Neuronal stem cell (in vitro differentiated cells): ENCODE results near the gene LINC01488.
A peak's percentile ranks its signal among the peaks of the same experiment; 100 is the strongest.

Source experiments
- DNase-seq: peaks from one replicate; pipeline ENCODE4 v3.0.0-alpha.2; 2013; ENCODE audit warnings: low spot score
- H2AFZ ChIP-seq: one replicate; pipeline ENCODE4 v1.6.1; 2013; ENCODE audit warnings: mild to moderate bottlenecking, low read length, inconsistent platforms
- H2AK5ac ChIP-seq: 2 replicates; pipeline ENCODE4 v1.6.1; 2013; ENCODE audit warnings: low read depth, mild to moderate bottlenecking, inconsistent platforms, low read length, moderate library complexity, mixed read lengths
- H2BK120ac ChIP-seq: 2 replicates; pipeline ENCODE4 v1.6.1; 2013; ENCODE audit warnings: low read depth, mild to moderate bottlenecking, inconsistent platforms, low read length, moderate library complexity, mixed read lengths
- H2BK12ac ChIP-seq: one replicate; pipeline ENCODE4 v1.6.1; 2013; ENCODE audit warnings: low read length, inconsistent platforms
- H2BK15ac ChIP-seq: 2 replicates; pipeline ENCODE4 v1.6.1; 2013; ENCODE audit warnings: mild to moderate bottlenecking, low read length, inconsistent platforms, mixed read lengths
- H2BK5ac ChIP-seq: one replicate; pipeline ENCODE4 v1.6.1; 2013; ENCODE audit warnings: inconsistent platforms, mild to moderate bottlenecking, low read length, moderate library complexity
- H3K14ac ChIP-seq: one replicate; pipeline ENCODE4 v1.6.1; 2013; ENCODE audit warnings: low read length, inconsistent platforms
- H3K18ac ChIP-seq: 2 replicates; pipeline ENCODE4 v1.6.1; 2013; ENCODE audit warnings: low read length, inconsistent platforms
- H3K23ac ChIP-seq: 2 replicates; pipeline ENCODE4 v1.6.1; 2013; ENCODE audit warnings: low read depth, mild to moderate bottlenecking, mixed read lengths, low read length, inconsistent platforms; ENCODE audit not compliant: poor library complexity
- H3K27ac ChIP-seq: replicated peaks from 3 replicates; pipeline ENCODE4 v1.5.1; 2013; ENCODE audit warnings: low read length, inconsistent platforms
- H3K27me3 ChIP-seq, 3 experiments: 2 replicates each; pipeline ENCODE4 v1.6.1; 2013; ENCODE audit warnings: low read length in 3 of 3, mild to moderate bottlenecking in 2 of 3, inconsistent platforms in 1 of 3, low read depth in 1 of 3, mixed read lengths in 1 of 3, moderate library complexity in 1 of 3; ENCODE audit not compliant: control insufficient read depth in 3 of 3, insufficient read depth in 3 of 3
- H3K36me3 ChIP-seq, 2 donors: replicated peaks in 1 of 2; 2 replicates each; pipeline ENCODE4 v1.6.1; 2013; ENCODE audit warnings: low read length in 2 of 2; ENCODE audit not compliant: control insufficient read depth in 2 of 2, insufficient read depth in 2 of 2
- H3K4ac ChIP-seq: 2 replicates; pipeline ENCODE4 v1.6.1; 2013; ENCODE audit warnings: inconsistent platforms, mild to moderate bottlenecking, low read length, moderate library complexity
- H3K4me1 ChIP-seq, 2 donors: 1 replicate in 1 of 2; 2 replicates in 1 of 2; pipeline ENCODE4 v1.6.1; 2013; ENCODE audit warnings: low read length in 2 of 2, low read depth in 1 of 2; ENCODE audit not compliant: control insufficient read depth in 2 of 2, insufficient read depth in 1 of 2
- H3K4me2 ChIP-seq: one replicate; pipeline ENCODE4 v1.6.1; 2013; ENCODE audit warnings: mild to moderate bottlenecking, low read length, inconsistent platforms; ENCODE audit not compliant: insufficient read depth, poor library complexity, severe bottlenecking
- H3K4me3 ChIP-seq, 2 donors: 2 replicates each; pipeline ENCODE4 v1.5.1; 2013; ENCODE audit warnings: low read length in 2 of 2, mild to moderate bottlenecking in 2 of 2, inconsistent platforms in 1 of 2, moderate library complexity in 1 of 2
- H3K79me1 ChIP-seq: one replicate; pipeline ENCODE4 v1.6.1; 2013; ENCODE audit warnings: low read depth, mild to moderate bottlenecking, inconsistent platforms, low read length, moderate library complexity
- H3K9ac ChIP-seq: one replicate; pipeline ENCODE4 v1.6.1; 2013; ENCODE audit warnings: mild to moderate bottlenecking, low read depth, low read length, inconsistent platforms; ENCODE audit not compliant: poor library complexity
- H3K9me3 ChIP-seq, 2 donors: replicated peaks in 1 of 2; 2 replicates each; pipeline versions ENCODE3 to v1.6.1; 2013; ENCODE audit warnings: low read length in 2 of 2, mild to moderate bottlenecking in 2 of 2, inconsistent platforms in 1 of 2, low read depth in 1 of 2, mixed read lengths in 1 of 2, moderate library complexity in 1 of 2; ENCODE audit not compliant: control insufficient read depth in 2 of 2, insufficient read depth in 1 of 2
- H4K8ac ChIP-seq: one replicate; pipeline ENCODE4 v1.6.1; 2013; ENCODE audit warnings: low read depth, mild to moderate bottlenecking, inconsistent platforms, low read length, moderate library complexity
- H4K91ac ChIP-seq: one replicate; pipeline ENCODE4 v1.6.1; 2013; ENCODE audit warnings: low read length, low read depth, mild to moderate bottlenecking, inconsistent platforms; ENCODE audit not compliant: poor library complexity
- WGBS, 2 donors: extraction: QIAGEN DNeasy Blood & Tissue Kit; methylation state at CpG; one replicate each; pipeline ENCODE4 v1.1.7; 2013; ENCODE audit warnings: missing lambda C conversion rate in 2 of 2, mixed read lengths in 1 of 2; ENCODE audit not compliant: insufficient read length in 2 of 2, insufficient replicate concordance in 1 of 2; ENCODE audit errors: extremely low coverage in 2 of 2; 5-methylcytosine and 5-hydroxymethylcytosine counted together

Gene LINC01488

DNA sequence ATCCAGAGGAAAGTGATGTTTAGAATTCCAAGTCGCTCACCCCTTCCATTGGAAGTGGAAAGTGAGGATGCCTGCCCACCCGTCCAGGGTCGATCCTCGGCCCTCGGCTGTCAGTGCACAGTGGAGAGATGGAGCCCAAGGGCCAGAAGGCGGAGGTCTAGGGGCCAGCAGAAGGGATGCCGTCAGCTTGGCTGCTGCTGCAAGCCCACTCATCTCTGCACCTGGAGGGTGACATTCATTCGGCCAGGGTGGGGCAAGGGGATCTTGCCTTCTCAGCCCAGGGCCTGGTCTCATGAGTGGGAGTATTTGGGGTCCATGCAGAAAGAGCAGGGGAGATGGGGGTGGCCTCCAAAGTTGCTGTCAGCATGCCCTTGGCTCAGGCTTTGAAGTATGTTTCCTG, 30.7 kb downstream of the LINC01488 start:
- H3K79me1 ChIP-seq, result no peaks in the 10 kb centered on the region
- peaks cover 0 to 4% of the 10 kb centered on the region in 2 donors for H3K4me1 ChIP-seq
- WGBS, 2 donors, result no CpG with 5 or more reads among the region's 8 CpGs
- no peak overlapping the region for H4K91ac ChIP-seq
- no peak overlapping the region for H3K27ac ChIP-seq
- peaks cover 0 to 2% (median 0%) of the 10 kb centered on the region in 3 experiments for H3K27me3 ChIP-seq
- no peak overlapping the region for H3K9ac ChIP-seq
- H2BK120ac ChIP-seq, result no peak overlapping the region
- no peak overlapping the region for H3K4me2 ChIP-seq
- peak overlapping the region; percentile 52 for H3K18ac ChIP-seq
- H3K4me3 ChIP-seq, result no peak overlapping the region
- no peaks in the 10 kb centered on the region for H3K36me3 ChIP-seq
- H2AFZ ChIP-seq, result no peak overlapping the region
- H3K9me3 ChIP-seq, result no peaks in the 10 kb centered on the region
- peak overlapping the region; percentile 62 for H3K23ac ChIP-seq
- H2BK12ac ChIP-seq, result no peak overlapping the region
- no peak overlapping the region for H3K4ac ChIP-seq
- no peak overlapping the region for H3K14ac ChIP-seq
- H2BK5ac ChIP-seq, result no peak overlapping the region
- no peak overlapping the region for H4K8ac ChIP-seq
- no peak for DNase-seq
- no peak overlapping the region for H2BK15ac ChIP-seq
- peak overlapping the region; percentile 64 for H2AK5ac ChIP-seq

GRCh38 chr11:69512790-69513189, 31.3 kb downstream of the LINC01488 start:
- Histone ChIP-seq H2BK12ac (no peak overlapping the region), H3K14ac (no peak overlapping the region), H3K4me3 (no peak overlapping the region), H2BK120ac (no peak overlapping the region), H3K79me1 (no peaks in the 10 kb centered on the region), H2BK5ac (no peak overlapping the region), H3K4me1 (peaks cover 0 to 4% of the 10 kb centered on the region in 2 donors), H3K27me3 (peaks cover 0 to 2% (median 0%) of the 10 kb centered on the region in 3 experiments), H2AFZ (no peak overlapping the region), H3K27ac (no peak overlapping the region), H4K91ac (no peak overlapping the region), H3K23ac (no peak overlapping the region), H3K9ac (no peak overlapping the region), H3K4me2 (no peak overlapping the region), H2AK5ac (peak overlapping the region; percentile 64), H3K4ac (no peak overlapping the region), H3K36me3 (no peaks in the 10 kb centered on the region), H2BK15ac (peak overlapping the region; percentile 62), H4K8ac (no peak overlapping the region), H3K9me3 (no peaks in the 10 kb centered on the region), H3K18ac (peak overlapping the region; percentile 61)
- DNase-seq, result no peak
- no CpG with 5 or more reads among the region's 16 CpGs for WGBS, 2 donors

GRCh38 chr11:69513196-69513595, 31.7 kb downstream of the LINC01488 start:
- Histone ChIP-seq H3K23ac (no peak overlapping the region), H3K27ac (no peak overlapping the region), H2BK15ac (peak overlapping the region; percentile 62), H3K79me1 (no peaks in the 10 kb centered on the region), H4K91ac (no peak overlapping the region), H2BK12ac (no peak overlapping the region), H3K9me3 (no peaks in the 10 kb centered on the region), H3K27me3 (peaks cover 0 to 2% (median 0%) of the 10 kb centered on the region in 3 experiments), H3K36me3 (no peaks in the 10 kb centered on the region), H2BK120ac (no peak overlapping the region), H3K4me1 (peaks cover 0 to 4% of the 10 kb centered on the region in 2 donors), H2AK5ac (peak overlapping the region; percentile 54), H3K18ac (peak overlapping the region; percentile 61), H2BK5ac (no peak overlapping the region), H3K4ac (no peak overlapping the region), H3K4me2 (no peak overlapping the region), H3K9ac (peak overlapping the region; percentile 1), H3K14ac (no peak overlapping the region), H4K8ac (no peak overlapping the region), H3K4me3 (no peak overlapping the region), H2AFZ (no peak overlapping the region)
- WGBS, 2 donors, result no CpG with 5 or more reads among the region's 11 CpGs
- DNase-seq, result no peak

DNA sequence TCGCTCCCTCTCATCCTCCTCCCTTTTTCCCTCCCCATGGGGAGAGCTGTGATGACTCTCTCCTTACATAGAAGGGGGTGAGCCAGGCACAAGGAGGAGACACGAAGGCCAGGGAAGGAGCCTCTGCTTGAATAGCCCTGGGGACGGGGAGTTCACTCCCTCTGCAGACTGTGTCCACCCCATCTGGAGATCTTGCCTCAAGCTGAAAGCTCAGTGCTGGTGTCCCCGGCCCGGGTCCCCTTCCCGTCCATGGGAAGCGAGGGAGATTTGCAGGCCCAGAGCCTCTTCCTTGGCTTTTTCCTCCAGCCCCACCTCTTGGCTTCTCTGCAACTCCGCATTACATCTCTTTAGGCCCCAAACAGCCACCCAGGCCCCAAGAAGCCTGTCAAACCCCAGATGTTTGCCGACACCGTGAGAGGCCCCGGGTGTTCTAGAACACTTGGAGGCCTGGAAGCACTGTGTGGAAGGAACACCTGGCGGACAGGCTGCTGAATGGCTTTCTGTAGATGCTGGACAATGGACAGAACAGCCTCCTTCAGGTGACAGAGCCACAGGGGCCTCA, 32.3 kb downstream of the LINC01488 start:
- Histone ChIP-seq H2BK5ac (no peak overlapping the region), H4K91ac (no peak overlapping the region), H4K8ac (no peak overlapping the region), H3K4me3 (no peak overlapping the region), H3K18ac (no peak overlapping the region), H2AK5ac (peak overlapping the region; percentile 44), H3K27me3 (peaks cover 0 to 2% (median 0%) of the 10 kb centered on the region in 3 experiments), H3K9me3 (no peaks in the 10 kb centered on the region), H3K36me3 (no peaks in the 10 kb centered on the region), H3K9ac (no peak overlapping the region), H3K23ac (no peak overlapping the region), H2AFZ (no peak overlapping the region), H3K4me2 (no peak overlapping the region), H3K27ac (no peak overlapping the region), H3K14ac (no peak overlapping the region), H2BK12ac (no peak overlapping the region), H3K4ac (no peak overlapping the region), H2BK15ac (peak overlapping the region; percentile 42), H2BK120ac (no peak overlapping the region), H3K79me1 (no peaks in the 10 kb centered on the region), H3K4me1 (peaks cover 0 to 4% of the 10 kb centered on the region in 2 donors)
- no CpG with 5 or more reads among the region's 12 CpGs for WGBS, 2 donors
- DNase-seq, result no peak
